Retinal pigment epithelial cell (primary cell): ENCODE measurements around the gene NABP1.

Experiments used
- DNase-seq: peaks from one replicate; pipeline ENCODE4 v3.0.0-alpha.2; 2010; ENCODE audit warnings: low read depth
- H3K4me3 ChIP-seq: 2 replicates; pipeline ENCODE4 v1.5.1; 2011; ENCODE audit warnings: mild to moderate bottlenecking, low read length, control low read depth, moderate library complexity
- TF ChIP-seq, protein P1 (sequence below): conservative IDR thresholded peaks from 2 replicates; pipeline ENCODE4 v1.5.1; 2011; ENCODE audit warnings: low read depth, low read length, control low read depth, inconsistent platforms

Gene NABP1

DNA sequence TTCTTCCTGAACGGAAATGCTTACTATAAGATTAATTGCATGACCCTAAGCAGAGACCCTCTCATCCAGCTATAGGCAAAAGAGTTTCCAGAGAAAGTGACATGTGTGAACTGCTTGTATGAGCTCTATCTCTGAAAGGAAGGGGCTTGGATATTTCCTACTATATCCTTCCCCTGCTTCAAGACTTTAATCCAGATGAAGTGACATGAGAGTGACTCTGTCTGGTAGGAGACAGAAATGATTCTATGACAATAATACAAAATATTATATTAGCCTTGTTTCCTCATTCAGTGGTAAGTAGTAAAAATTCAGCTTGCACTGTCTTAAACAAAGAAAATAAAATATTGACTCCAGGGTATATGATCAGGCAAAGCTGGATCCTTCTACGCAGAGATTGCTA, 37.5 kb downstream of the NABP1 start:
- H3K4me3 ChIP-seq, result no peak overlapping the region
- TF ChIP-seq, protein P1, sequence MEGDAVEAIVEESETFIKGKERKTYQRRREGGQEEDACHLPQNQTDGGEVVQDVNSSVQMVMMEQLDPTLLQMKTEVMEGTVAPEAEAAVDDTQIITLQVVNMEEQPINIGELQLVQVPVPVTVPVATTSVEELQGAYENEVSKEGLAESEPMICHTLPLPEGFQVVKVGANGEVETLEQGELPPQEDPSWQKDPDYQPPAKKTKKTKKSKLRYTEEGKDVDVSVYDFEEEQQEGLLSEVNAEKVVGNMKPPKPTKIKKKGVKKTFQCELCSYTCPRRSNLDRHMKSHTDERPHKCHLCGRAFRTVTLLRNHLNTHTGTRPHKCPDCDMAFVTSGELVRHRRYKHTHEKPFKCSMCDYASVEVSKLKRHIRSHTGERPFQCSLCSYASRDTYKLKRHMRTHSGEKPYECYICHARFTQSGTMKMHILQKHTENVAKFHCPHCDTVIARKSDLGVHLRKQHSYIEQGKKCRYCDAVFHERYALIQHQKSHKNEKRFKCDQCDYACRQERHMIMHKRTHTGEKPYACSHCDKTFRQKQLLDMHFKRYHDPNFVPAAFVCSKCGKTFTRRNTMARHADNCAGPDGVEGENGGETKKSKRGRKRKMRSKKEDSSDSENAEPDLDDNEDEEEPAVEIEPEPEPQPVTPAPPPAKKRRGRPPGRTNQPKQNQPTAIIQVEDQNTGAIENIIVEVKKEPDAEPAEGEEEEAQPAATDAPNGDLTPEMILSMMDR, result no peak
- no peak for DNase-seq

DNA sequence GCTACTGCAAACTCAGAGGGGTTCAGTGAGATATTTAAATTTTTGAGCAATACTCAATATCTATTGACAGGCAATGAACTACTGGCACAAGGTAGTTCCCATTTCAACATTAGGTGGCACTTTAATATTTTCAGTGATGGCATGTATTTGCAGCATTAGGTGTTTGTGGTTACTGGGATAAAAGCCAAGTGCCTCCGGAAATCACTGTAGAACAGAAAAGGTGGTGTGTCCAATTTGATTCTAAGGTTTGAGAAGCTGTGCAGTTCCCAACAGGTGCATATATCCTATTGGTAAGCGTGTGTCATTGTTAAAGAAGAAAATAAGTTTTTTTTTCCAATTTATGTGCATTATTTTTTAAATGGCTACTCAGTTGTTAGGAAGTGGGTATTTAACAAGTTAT, 41.3 kb downstream of the NABP1 start:
- no peak overlapping the region for H3K4me3 ChIP-seq
- TF ChIP-seq, protein P1, result no peak

DNA sequence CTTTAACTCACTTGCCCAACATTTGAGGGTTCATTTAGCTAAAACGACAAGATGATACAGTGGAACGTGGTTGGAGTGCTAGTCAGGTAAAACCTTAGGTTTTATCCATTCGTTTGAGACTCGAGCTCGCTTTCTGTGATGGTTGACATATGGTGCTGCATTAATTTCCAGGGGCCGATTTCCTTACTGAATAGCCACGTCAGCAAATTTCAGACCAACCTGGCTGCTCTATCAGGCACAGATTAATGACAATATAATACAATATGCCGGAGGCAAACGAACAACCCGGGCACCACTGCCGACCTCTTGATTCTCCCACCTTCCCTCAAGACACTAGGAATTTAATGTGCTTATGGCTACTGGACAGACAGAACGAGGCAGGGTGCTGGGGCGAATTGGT, 42.0 kb downstream of the NABP1 start:
- TF ChIP-seq, protein P1, result no peak
- H3K4me3 ChIP-seq, result no peak overlapping the region
- no peak for DNase-seq

More for the DNA sequence above, 41.3 kb downstream of the NABP1 start:
- no peak for DNase-seq

DNA sequence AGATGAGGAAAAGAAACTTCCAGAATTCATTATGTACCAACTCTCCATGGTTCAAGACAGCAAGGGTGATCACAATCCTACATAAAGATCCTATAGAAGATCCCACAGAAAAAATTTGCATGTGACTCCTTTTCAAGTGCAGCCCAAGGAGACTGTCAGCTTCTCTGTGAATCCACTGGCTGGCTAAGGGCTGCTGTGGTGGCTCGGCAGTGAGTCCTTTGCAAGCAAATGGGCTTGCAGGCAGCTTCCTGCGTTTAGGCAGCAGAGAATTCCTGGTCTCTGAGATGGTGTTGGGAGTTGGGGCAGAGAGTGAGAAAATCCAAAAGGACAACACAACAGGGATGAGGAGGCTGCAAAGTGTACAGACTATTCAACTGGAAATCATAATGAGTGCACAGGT, 43.4 kb downstream of the NABP1 start:
- H3K4me3 ChIP-seq, result no peak overlapping the region
- TF ChIP-seq, protein P1, result no peak
- DNase-seq, result no peak

DNA sequence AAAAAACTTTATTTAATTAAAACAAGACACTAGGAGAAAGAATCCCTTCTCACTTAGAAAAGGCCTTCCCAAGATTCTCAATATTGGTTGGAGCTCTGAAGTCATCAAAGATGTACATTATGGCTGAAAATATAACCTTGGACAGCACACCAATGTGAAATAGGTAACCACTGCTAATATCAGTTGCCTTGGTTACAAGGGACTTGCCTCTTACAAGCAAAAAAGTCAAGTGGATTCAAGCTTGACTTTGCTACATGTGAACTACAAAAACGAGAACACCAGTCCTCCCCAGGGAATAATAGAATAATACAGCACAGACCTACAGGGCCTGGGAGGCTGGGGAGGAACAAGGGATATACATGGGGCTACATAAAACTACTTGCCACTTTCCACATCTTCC, 46.1 kb downstream of the NABP1 start:
- TF ChIP-seq, protein P1, result no peak
- H3K4me3 ChIP-seq, result no peak overlapping the region
- no peak for DNase-seq

DNA sequence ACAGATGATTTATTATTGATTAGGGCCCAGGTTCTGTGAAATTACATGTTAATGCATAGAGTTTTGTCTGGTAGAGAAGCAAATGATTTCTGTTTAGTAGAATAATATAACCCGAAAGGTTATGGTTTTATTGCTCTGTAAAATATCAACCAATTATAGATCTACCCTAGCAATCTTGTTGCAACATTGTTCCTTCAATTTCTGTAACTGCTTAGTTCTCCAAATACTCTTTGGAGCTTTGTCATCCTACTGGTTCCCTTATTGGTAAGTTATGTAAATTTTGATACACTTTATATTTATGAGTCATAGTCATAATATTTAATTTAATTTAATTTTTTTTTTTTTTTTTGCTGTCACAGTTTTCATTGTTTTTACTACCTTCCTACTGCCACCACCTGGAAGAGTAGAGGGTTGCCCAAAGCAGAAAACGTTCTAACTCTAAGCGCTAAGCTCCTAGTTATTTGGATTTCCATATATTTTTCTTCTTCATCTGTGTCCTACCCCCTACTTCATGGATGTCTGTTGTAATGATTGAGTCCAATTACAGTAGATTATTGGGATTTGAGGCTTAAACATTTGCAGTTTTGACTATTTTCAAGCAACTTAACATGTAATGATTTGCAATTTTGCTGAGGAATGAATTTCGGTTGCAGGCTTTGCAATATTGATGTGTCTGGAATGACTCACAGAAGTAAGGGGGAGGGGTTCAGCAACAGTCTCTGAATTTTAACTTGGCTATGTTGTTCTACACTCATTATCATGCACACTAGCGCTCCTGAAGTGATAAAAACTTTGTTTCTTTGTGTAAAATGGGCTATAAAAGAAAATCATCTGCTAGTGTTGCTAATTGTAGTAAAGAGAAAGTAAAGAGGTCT, 51.1 kb downstream of the NABP1 start:
- DNase-seq, result no peak
- H3K4me3 ChIP-seq, result no peak overlapping the region
- TF ChIP-seq, protein P1, result peak; percentile 35

DNA sequence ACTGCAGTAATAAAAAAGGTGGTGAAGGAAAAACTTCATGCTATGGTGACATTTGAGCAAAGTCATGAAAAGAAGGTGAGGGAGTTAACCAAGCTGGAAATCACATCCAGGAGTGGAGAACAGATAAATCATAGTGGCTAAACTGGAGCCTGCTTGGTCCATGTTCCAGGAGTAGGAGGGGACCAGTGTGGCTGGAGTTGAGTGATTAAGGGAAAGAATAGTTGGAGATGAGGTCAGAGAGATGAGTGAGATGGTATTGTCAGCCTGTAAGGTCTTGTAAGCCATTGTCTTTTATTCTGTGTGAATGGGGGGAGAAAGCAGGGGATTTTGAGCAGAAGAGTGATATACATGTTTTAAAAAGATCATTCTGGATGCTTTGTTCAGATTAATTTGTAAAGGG, 52.3 kb downstream of the NABP1 start:
- TF ChIP-seq, protein P1, result no peak
- no peak for DNase-seq
- no peak overlapping the region for H3K4me3 ChIP-seq
